SK-N-SH (cell line): ENCODE data around the gene USP14. TPM values are rescaled to one million over a fixed set of nuclear protein-coding genes. Genes with fewer than 3 reads are reported as not detected.

Experiments used
- CTCF ChIA-PET: fragments of 300-600, 350-600 bp; formaldehyde crosslinking; extraction: SDS; loops from one replicate; lab custom pipeline; 2021; lab: Yijun Ruan, JAX
- POLR2A ChIA-PET: fragments of 350-600 bp; sonication (Branson Sonifier 250); formaldehyde crosslinking; extraction: SDS; loops from one replicate; lab custom pipeline; 2020; ENCODE audit warnings: antibody characterized with exemption, inconsistent platforms; lab: Yijun Ruan, JAX
- DNase-seq: peaks from one replicate; pipeline ENCODE4 v3.0.0; 2012
- H2AFZ ChIP-seq: fragments of 200-600 bp; sonication (generic); 2 replicates; pipeline ENCODE4 v1.8.1; 2016; ENCODE audit warnings: antibody characterized with exemption, mild to moderate bottlenecking, low read depth
- H3F3A ChIP-seq: fragments of 200-600 bp; sonication (generic); replicated peaks from 2 replicates; pipeline ENCODE3; 2016; ENCODE audit warnings: antibody characterized with exemption, mild to moderate bottlenecking; ENCODE audit not compliant: insufficient read depth
- H3K27ac ChIP-seq, 2 experiments: fragments of 200-500 bp in 1 of 2; fragments of 200-600 bp in 1 of 2; sonication (Bioruptor generic) in 1 of 2; sonication (generic), shearing (Covaris generic) in 1 of 2; 2 replicates each; pipeline versions ENCODE4 v1.5.1 to v1.6.1; 2014 to 2016; ENCODE audit warnings: low read depth in 2 of 2, inconsistent platforms in 1 of 2, low read length in 1 of 2, mild to moderate bottlenecking in 1 of 2, mixed read lengths in 1 of 2
- H3K27me3 ChIP-seq: fragments of 200-600 bp; sonication (generic), shearing (Covaris generic); 2 replicates; pipeline ENCODE4 v1.6.1; 2016; ENCODE audit warnings: mixed run types; ENCODE audit not compliant: insufficient read depth
- H3K36me3 ChIP-seq, 2 experiments: fragments of 200-500 bp in 1 of 2; fragments of 200-600 bp in 1 of 2; sonication (Bioruptor generic) in 1 of 2; sonication (generic) in 1 of 2; replicated peaks in 1 of 2; 2 replicates each; pipeline versions ENCODE3 to v1.5.1; 2014 to 2016; ENCODE audit warnings: low read length in 1 of 2, mild to moderate bottlenecking in 1 of 2; ENCODE audit not compliant: insufficient read depth in 2 of 2, control insufficient read depth in 1 of 2
- H3K4me1 ChIP-seq, 2 experiments: fragments of 200-500 bp in 1 of 2; fragments of 200-600 bp in 1 of 2; sonication (Bioruptor generic) in 1 of 2; sonication (generic), shearing (Covaris generic) in 1 of 2; 2 replicates each; pipeline versions ENCODE4 v1.5.1 to v1.6.1; 2014 to 2016; ENCODE audit warnings: low read depth in 1 of 2, low read length in 1 of 2, mixed run types in 1 of 2; ENCODE audit not compliant: insufficient read depth in 2 of 2, control insufficient read depth in 1 of 2
- H3K4me2 ChIP-seq: fragments of 200-600 bp; sonication (generic), shearing (Covaris generic); 2 replicates; pipeline ENCODE4 v1.6.1; 2017; ENCODE audit warnings: mixed run types
- H3K4me3 ChIP-seq, 2 experiments: fragments of 200-500 bp in 1 of 2; fragments of 200-600 bp in 1 of 2; sonication (Bioruptor generic) in 1 of 2; sonication (generic), shearing (Covaris generic) in 1 of 2; 2 replicates each; pipeline versions ENCODE4 v1.5.1 to v1.8.1; 2014 to 2016; ENCODE audit warnings: low read depth in 2 of 2, inconsistent platforms in 1 of 2, low read length in 1 of 2, mild to moderate bottlenecking in 1 of 2, mixed read lengths in 1 of 2, moderate library complexity in 1 of 2
- H3K79me2 ChIP-seq: fragments of 200-600 bp; sonication (generic); 2 replicates; pipeline ENCODE4 v1.8.1; 2017; ENCODE audit warnings: mild to moderate bottlenecking; ENCODE audit not compliant: insufficient read depth
- H3K9ac ChIP-seq: fragments of 200-600 bp; sonication (generic); 2 replicates; pipeline ENCODE4 v1.6.1; 2017; ENCODE audit warnings: mixed run types
- H3K9me2 ChIP-seq: fragments of 200-600 bp; sonication (generic); 2 replicates; pipeline ENCODE4 v1.6.1; 2017; ENCODE audit warnings: mixed run types
- H3K9me3 ChIP-seq: fragments of 200-600 bp; sonication (generic); 2 replicates; pipeline ENCODE4 v1.6.1; 2017; ENCODE audit warnings: mixed run types, mild to moderate bottlenecking, moderate library complexity
- H4K20me1 ChIP-seq: fragments of 200-600 bp; sonication (generic); 2 replicates; pipeline ENCODE4 v1.6.1; 2017; ENCODE audit warnings: mild to moderate bottlenecking, mixed run types; ENCODE audit not compliant: insufficient read depth
- FOSL2 ChIP-seq: IDR thresholded peaks from 2 replicates; pipeline ENCODE4 v1.4.0; 2012; ENCODE audit warnings: low read depth, mild to moderate bottlenecking, moderate library complexity, borderline replicate concordance
- MEF2A ChIP-seq: IDR thresholded peaks from 2 replicates; pipeline ENCODE4 v1.4.0; 2012; ENCODE audit warnings: low read depth, borderline replicate concordance
- NRF1 ChIP-seq: IDR thresholded peaks from 2 replicates; pipeline ENCODE4 v1.6.1; 2012; ENCODE audit warnings: low read depth, mild to moderate bottlenecking, low read length
- POLR2AphosphoS5 ChIP-seq: IDR thresholded peaks from 2 replicates; pipeline ENCODE4 v1.6.1; 2012; ENCODE audit warnings: low read depth, low read length
- RCOR1 ChIP-seq: fragments of 150-350 bp; IDR thresholded peaks from 2 replicates; pipeline ENCODE4 v1.6.1; 2017; ENCODE audit warnings: antibody characterized with exemption, low read length
- REST ChIP-seq: IDR thresholded peaks from 2 replicates; pipeline ENCODE4 v1.6.1; 2012; ENCODE audit warnings: mild to moderate bottlenecking, low read depth, low read length, moderate library complexity
- RFX5 ChIP-seq: IDR thresholded peaks from 2 replicates; pipeline ENCODE4 v1.6.1; 2012; ENCODE audit warnings: mild to moderate bottlenecking, improper control_type of control experiment, low read length
- RXRA ChIP-seq: IDR thresholded peaks from 2 replicates; pipeline ENCODE4 v1.4.0; 2012; ENCODE audit warnings: low read depth, mild to moderate bottlenecking, borderline replicate concordance
- SMC3 ChIP-seq: IDR thresholded peaks from 2 replicates; pipeline ENCODE4 v1.6.1; 2012; ENCODE audit warnings: low read depth, low read length, improper control_type of control experiment
- TEAD4 ChIP-seq: IDR thresholded peaks from 2 replicates; pipeline ENCODE4 v1.4.0; 2012; ENCODE audit warnings: mild to moderate bottlenecking, borderline replicate concordance; ENCODE audit not compliant: insufficient read depth
- USF1 ChIP-seq: IDR thresholded peaks from 2 replicates; pipeline ENCODE4 v1.4.0; 2012; ENCODE audit warnings: low read depth, borderline replicate concordance
- YY1 ChIP-seq: IDR thresholded peaks from 2 replicates; pipeline ENCODE4 v1.4.0; 2012; ENCODE audit warnings: low read depth, mild to moderate bottlenecking
- WGBS: methylation state at CpG from one replicate; pipeline ENCODE4 v1.1.6; 2017; ENCODE audit warnings: low lambda C conversion rate; 5-methylcytosine and 5-hydroxymethylcytosine counted together
- polyA plus RNA-seq, 3 experiments: library from polyadenylated mRNA; depleted of rRNA; stranded (reverse); fragments of >200 nt; gene quantifications; 2 replicates each; pipeline ENCODE4 v1.2.3, GENCODE V29; 2012
- TF ChIP-seq, protein P1 (sequence below): fragments of 150-350 bp; IDR thresholded peaks from 2 replicates; pipeline ENCODE4 v1.6.1; 2016; ENCODE audit warnings: mild to moderate bottlenecking, low read depth, low read length

The USP14 gene
- polyA plus RNA-seq, 1 of the 3 experiments (the other 2 are of a cell fraction) = 22.0 TPM

DNA sequence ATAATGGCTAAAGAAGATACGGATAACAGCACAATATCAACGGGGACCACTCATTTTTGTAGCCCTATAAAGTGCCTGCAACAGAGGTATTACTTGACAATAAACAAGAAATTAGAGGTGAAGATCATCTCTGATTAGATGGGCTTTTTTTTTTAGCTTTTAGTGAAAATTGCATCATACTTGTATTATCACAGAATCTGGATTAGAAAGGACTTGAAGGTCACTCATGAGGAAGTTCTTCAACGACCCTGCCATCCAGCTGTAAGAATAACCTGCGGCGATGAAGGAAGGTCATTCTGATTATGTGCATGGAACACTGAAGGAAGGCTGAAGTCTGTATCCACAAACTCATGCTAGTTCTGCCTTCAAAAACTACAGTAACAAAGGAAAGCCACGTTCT, 69.0 kb downstream of the USP14 start:
- Histone ChIP-seq H3K79me2 (no peaks in the 10 kb centered on the region), H3K36me3 (peaks cover 39 to 45% of the 10 kb centered on the region in 2 experiments), H2AFZ (no peak overlapping the region), H3K27ac (no peak overlapping the region), H3F3A (peaks cover 7% of the 10 kb centered on the region), H3K9me3 (no peaks in the 10 kb centered on the region), H3K9ac (no peak overlapping the region), H3K4me3 (no peak overlapping the region), H3K9me2 (no peaks in the 10 kb centered on the region), H3K4me1 (no peaks in the 10 kb centered on the region), H3K4me2 (no peak overlapping the region), H3K27me3 (no peaks in the 10 kb centered on the region), H4K20me1 (no peaks in the 10 kb centered on the region)
- DNase-seq = no peak
- 97% methylated on average over 6 of the region's 6 CpGs for WGBS
- no peak for TF ChIP-seq SMC3
- no peak for TF ChIP-seq YY1
- TF ChIP-seq MEF2A = no peak
- TF ChIP-seq POLR2AphosphoS5 = no peak
- TF ChIP-seq RFX5 = no peak
- no peak for TF ChIP-seq USF1
- TF ChIP-seq, protein P1, sequence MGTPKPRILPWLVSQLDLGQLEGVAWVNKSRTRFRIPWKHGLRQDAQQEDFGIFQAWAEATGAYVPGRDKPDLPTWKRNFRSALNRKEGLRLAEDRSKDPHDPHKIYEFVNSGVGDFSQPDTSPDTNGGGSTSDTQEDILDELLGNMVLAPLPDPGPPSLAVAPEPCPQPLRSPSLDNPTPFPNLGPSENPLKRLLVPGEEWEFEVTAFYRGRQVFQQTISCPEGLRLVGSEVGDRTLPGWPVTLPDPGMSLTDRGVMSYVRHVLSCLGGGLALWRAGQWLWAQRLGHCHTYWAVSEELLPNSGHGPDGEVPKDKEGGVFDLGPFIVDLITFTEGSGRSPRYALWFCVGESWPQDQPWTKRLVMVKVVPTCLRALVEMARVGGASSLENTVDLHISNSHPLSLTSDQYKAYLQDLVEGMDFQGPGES = no peak
- no peak for TF ChIP-seq REST
- no peak for TF ChIP-seq NRF1
- ChIA-PET CTCF (interaction anchor here (1.5 kb wide), 1 partner anchor 40 kb away, joined by 3 read pairs; the partner anchor contains the start of gene THOC1), POLR2A (no interaction called here)

DNA sequence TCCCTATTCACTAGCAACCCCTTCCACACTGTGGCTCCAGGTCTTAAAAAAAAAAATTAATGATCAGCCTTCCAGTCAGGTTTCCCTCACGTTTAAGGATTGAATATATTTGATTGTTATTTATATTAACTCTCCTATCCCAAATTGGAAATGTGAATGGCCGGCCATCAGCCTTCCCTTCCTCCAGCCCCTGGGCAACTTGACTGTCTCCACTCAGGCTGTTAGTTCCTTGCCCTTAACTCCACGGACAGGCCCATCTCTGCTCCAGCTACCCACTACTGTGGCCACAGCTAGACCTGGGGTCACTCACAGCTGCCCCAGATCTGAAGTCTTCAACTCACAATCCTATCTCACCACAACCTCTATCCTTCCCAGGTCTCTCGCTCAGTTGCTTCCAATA, 69.5 kb downstream of the USP14 start:
- no peak overlapping the region for H3K9ac ChIP-seq
- H3F3A ChIP-seq = peaks cover 5% of the 10 kb centered on the region
- no peak overlapping the region for H3K4me3 ChIP-seq
- DNase-seq = no peak
- no peaks in the 10 kb centered on the region for H3K27me3 ChIP-seq
- no peaks in the 10 kb centered on the region for H3K9me3 ChIP-seq
- H3K36me3 ChIP-seq = peaks cover 34 to 39% of the 10 kb centered on the region in 2 experiments
- no peaks in the 10 kb centered on the region for H3K4me1 ChIP-seq
- no peaks in the 10 kb centered on the region for H4K20me1 ChIP-seq
- CTCF ChIA-PET = interaction anchor here (1.5 kb wide), 1 partner anchor 40 kb away, joined by 3 read pairs; the partner anchor contains the start of gene THOC1
- no peaks in the 10 kb centered on the region for H3K79me2 ChIP-seq
- H3K4me2 ChIP-seq = no peak overlapping the region
- H3K9me2 ChIP-seq = no peaks in the 10 kb centered on the region
- 90% methylated on average over 4 of the region's 4 CpGs for WGBS
- POLR2A ChIA-PET = no interaction called here
- no peak overlapping the region for H3K27ac ChIP-seq
- H2AFZ ChIP-seq = no peak overlapping the region
- TF ChIP-seq YY1 (no peak), RXRA (no peak), TEAD4 (no peak), RCOR1 (no peak), FOSL2 (no peak)
- TF ChIP-seq, protein P1 = no peak
- TF ChIP-seq, all 33 proteins: peak for 0
